GM12865 (cell line): ENCODE data around the gene CUEDC2.

ENCODE experiments used
- DNase-seq: peaks from one replicate; pipeline ENCODE4 v3.0.0; 2010; ENCODE audit warnings: low read depth
- H3K4me3 ChIP-seq: 2 replicates; pipeline ENCODE4 v1.5.1; 2011; ENCODE audit warnings: mild to moderate bottlenecking, low read depth, low read length, control low read depth
- TF ChIP-seq, protein P1 (sequence below): IDR thresholded peaks from 2 replicates; pipeline ENCODE4 v1.5.1; 2011; ENCODE audit warnings: low read length, control low read depth, low read depth, inconsistent platforms; ENCODE audit not compliant: insufficient read depth; ENCODE audit errors: missing control alignments

Gene CUEDC2, protein sequence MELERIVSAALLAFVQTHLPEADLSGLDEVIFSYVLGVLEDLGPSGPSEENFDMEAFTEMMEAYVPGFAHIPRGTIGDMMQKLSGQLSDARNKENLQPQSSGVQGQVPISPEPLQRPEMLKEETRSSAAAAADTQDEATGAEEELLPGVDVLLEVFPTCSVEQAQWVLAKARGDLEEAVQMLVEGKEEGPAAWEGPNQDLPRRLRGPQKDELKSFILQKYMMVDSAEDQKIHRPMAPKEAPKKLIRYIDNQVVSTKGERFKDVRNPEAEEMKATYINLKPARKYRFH

DNA sequence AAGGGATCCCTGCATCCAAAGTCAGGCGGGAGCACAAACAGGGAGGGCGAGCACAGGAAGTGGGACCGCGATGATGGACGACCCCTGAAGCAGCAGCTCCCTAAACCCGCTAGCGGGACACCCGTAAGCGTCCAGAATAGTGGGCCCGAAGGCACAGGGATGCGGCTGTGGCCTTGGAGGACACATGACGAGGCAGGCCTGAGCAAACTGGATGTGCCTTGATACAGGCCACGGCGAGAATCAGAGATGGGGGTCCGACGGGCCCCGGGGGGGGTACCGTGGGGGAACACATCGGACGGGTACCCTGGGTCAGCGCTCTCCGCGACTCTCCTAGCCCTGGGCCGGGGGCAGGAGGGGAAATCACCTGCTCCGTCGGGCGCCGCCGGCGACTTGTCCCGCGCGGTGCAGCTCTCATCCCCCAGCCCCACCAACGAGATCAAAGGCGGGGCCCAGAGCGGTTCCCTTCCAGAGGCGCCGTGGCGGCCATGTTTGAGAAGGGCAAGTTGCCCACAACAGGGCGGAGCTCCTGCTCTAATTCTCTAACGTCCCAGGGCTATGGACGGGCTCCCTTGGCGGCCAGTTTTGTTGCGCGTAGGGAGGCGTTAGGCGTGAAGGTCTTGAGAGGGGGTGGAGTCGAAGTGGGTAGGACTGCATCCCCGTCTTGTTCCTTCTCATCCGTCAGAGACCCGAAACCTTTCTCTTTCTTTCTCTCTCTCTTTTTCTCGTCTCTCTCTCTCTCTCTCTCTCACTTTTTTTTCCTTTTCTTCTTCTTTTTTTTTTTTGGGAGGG, at the start of gene CUEDC2:
TSS of gene CUEDC2 (minus strand) at position 413 of the 789 bp plus-strand sequence. CDS start 7,386 bp downstream, outside the sequence.
- peak; percentile 97 for DNase-seq
- TF ChIP-seq, protein P1, sequence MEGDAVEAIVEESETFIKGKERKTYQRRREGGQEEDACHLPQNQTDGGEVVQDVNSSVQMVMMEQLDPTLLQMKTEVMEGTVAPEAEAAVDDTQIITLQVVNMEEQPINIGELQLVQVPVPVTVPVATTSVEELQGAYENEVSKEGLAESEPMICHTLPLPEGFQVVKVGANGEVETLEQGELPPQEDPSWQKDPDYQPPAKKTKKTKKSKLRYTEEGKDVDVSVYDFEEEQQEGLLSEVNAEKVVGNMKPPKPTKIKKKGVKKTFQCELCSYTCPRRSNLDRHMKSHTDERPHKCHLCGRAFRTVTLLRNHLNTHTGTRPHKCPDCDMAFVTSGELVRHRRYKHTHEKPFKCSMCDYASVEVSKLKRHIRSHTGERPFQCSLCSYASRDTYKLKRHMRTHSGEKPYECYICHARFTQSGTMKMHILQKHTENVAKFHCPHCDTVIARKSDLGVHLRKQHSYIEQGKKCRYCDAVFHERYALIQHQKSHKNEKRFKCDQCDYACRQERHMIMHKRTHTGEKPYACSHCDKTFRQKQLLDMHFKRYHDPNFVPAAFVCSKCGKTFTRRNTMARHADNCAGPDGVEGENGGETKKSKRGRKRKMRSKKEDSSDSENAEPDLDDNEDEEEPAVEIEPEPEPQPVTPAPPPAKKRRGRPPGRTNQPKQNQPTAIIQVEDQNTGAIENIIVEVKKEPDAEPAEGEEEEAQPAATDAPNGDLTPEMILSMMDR, result no peak
- peak within 1 kb of the TSS; percentile 97 for H3K4me3 ChIP-seq

DNA sequence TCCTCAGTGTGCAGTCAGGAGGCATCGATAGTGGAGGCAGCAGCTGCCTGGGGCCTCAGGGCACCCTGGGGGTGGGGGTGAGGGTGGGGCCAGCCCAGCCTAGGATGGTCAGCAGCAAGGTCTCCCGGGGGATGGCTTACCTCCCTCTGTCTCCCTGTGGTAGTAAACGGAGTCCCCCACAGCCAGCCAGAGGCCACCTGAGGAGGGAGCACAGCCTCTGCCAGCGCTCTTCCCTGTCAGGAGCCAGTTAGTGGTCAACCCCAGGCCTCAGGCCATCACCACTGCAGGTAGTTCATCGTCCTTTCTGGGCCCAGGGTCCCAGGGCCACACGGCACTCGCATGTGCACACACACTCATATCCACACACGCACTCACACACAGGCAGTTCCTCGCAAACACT, 48.0 kb upstream of the CUEDC2 start:
- TF ChIP-seq, protein P1, result no peak
- no peak for DNase-seq

DNA sequence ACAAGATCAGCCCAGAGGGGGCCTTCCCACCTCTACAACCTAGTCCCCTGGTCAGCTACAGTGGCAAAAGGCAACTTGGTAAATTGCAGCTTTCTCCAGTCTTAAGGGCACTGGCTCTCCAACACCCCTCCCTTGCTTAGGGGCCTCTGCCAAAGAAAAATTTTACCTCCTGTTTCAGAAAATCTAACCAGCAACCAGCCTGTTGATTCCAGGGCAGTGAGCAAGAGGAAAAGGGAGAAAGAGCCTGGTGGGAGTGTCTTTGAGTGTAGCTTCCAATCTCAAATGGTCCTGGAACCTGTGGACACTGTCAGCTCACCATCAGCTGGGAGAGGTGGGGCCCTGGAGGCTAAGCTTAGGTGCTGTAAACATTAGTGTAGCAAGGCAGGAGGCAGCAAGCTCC, 47.3 kb upstream of the CUEDC2 start:
- no peak overlapping the region for H3K4me3 ChIP-seq
- DNase-seq, result no peak
- TF ChIP-seq, protein P1, result no peak

More for the DNA sequence above, 48.0 kb upstream of the CUEDC2 start:
- no peak overlapping the region for H3K4me3 ChIP-seq

DNA sequence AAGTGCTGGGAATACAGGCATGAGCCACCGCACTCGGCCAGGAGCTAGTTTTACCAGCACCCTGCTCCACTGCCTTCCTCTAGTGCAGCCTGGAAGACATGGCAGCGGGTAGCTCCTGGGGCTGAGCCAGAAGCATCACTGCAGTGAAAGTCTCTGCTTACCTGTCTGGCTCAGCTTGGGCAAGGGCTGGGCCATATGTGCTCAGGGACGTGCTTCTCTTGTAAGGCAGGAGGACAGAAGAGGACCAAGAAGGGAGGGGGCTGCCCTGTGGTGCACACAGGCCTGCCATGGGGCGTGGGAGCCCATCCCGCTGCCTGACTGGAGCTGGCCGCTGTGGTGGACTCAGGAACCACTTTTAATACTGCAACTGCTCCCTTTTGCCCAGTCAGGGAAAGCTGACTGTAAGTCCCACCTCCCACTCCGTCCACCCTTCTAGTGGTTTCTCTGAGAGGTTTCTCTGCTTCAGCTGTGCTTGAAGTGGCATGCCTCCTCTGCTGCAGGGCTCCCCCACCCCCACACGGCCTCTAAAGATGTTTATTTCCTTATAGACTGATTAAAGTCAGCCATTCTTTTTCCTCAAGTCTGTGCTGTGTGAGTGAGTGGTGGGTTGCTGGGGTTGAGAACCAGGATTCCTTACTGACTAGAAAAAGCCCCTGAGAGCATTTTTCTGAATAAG, 44.2 kb upstream of the CUEDC2 start:
- TF ChIP-seq, protein P1, result no peak
- no peak for DNase-seq

DNA sequence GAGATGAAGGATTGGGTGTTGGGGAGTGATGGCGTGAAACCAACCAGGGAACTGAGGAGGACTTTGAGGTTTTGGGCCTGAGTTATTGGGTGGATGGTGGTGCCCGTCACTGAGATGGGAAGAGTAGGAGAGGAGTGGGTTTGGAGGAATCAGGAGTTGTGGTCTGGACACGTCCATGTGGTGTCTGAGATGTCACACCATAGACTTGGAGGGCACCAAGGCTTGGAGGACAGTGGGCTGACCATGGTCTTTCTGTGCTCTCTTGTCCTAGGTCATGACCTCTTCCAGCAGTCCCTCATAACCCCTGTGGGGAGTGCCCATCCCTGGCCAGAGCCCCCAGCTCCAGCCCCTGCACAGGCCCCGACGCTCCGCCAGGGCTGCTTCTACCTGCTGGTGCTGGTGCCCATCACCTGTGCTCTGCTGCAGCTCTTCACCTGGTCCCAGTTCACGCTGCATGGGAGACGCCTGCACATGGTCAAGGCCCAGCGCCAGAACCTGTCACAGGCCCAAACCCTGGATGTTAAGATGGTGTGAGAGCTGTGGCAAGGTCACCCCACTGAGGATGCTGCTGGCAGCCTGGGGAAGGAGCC, 43.2 kb upstream of the CUEDC2 start:
- TF ChIP-seq, protein P1, result no peak
- no peak for DNase-seq
- no peak overlapping the region for H3K4me3 ChIP-seq

More for the DNA sequence above, 44.2 kb upstream of the CUEDC2 start:
- H3K4me3 ChIP-seq, result no peak overlapping the region

DNA sequence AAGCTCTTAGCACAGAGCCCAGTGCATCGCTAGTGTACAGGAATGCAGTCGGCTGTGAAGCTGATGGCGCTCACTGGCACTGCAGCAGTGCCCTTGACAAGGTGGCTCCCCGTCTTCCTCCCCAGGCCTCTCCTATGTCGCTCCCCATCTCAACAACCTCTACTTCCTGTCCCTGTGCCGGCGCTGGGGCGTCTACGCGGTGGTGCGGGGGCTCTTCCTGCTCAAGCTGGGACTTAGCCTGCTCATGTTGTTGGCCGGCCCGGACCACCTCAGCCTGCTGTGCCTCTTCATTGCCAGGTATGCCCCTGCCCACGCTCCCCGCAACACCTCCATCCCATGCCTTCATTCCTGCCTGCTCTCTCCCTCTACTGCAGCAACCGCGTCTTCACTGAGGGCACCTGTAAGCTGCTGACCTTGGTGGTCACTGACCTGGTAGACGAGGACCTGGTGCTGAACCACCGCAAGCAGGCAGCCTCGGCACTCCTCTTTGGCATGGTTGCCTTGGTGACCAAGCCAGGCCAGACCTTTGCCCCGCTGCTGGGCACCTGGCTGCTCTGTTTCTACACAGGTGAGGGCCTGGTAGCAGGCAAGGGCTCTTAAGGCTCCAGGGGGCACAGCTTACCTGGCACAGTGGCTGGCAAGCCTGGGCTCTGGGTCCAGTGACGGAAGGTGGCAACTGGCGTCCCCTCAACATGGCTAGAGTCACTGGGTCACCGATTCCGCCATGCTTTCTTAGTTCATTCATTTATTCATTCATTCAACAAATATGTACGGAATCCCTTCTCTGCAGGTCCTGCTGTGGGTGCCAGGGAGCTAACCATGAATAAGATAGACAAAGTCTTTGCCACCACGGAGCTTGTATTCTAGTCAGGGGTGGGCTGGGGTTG, 41.3 kb upstream of the CUEDC2 start:
- DNase-seq, result no peak
- TF ChIP-seq, protein P1, result no peak
- no peak overlapping the region for H3K4me3 ChIP-seq
